Stimulated activated CD8-positive, alpha-beta memory T cell treated with anti-CD3 and anti-CD28 coated beads, Interleukin-12 subunit alpha, Interleukin-12 subunit beta, amount 100 ng/mL, for 4 hours (primary cell): ENCODE results near the gene MAGI2.

ENCODE experiments used
- DNase-seq: peaks from one replicate; pipeline ENCODE4 v3.0.0-alpha.2; 2020; ENCODE audit warnings: low read depth

The MAGI2 gene

DNA sequence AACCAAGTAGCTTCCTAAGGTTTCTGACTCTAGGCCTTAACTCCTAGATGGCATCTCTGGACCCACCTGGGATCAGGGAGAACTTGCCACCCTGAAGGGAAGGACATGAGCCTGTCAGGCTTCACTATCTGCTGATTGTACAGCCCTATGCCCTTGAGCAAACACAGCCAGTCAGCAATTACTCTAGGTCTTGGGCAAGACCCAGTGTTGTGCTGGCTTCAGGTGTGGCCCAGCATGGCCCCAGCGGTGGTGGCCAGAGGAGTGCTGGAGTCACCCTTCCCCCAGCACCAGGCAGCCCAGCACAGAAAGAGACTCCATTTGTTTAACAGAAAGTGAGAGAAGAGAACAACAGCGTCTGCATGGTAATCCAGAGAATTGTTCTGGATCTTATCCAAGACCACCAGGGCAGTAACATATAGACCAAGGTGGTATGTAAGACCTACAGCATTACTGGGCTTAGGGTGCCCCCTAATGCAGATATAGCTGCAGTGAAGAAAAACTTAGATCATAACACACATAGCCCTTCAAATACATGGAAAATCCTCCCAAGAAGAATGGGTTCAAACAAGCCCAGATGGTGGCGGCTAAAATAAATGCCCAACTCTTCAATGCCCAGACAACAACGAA, 207.7 kb downstream of the MAGI2 start:
- DNase-seq, result no peak

DNA sequence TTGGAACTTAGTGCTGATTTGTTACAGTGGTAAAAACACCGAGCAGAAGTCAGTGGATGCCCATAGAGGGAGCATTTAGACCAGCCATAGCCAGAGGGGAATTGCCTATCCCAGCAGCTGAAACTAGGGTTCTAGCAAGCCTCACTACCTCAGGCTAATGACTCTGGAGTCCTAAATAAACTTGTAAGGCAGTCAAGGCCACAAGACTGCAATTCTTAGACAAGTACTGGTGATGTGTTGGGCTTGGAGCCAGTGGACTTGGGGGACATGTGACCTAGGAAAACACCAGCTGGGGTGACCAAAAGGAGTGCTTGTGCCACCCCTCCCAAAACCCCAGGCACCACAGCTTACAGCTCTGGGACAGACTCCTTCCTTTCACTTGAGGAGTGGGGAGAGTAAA, 209.0 kb downstream of the MAGI2 start:
- no peak for DNase-seq

- DNase-seq, result no peak
Measured at GRCh38 chr7:79241288-79242060, 212.0 kb downstream of the MAGI2 start.

DNA sequence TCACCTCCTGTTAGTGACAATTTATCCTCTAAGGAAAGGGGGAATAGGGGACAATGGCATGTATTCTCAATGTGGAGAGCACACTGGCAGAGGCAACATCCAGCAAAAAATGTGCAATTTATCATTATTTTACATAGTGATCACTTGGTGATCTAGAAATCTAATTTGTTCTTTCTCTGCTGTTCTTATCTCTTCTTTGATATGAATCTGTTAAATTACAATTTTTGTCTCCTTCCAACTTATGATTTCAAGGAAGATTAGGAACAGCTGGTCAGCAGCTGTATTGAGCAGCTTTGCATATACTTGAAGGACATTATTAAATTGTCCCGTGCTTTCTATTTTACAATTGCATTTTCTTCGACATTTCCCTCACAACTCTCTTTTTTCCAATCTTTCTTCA, 213.1 kb downstream of the MAGI2 start:
- no peak for DNase-seq

GRCh38 chr7:79236352-79237028, 217.0 kb downstream of the MAGI2 start:
- DNase-seq, result no peak

GRCh38 chr7:79227044-79227443, 226.4 kb downstream of the MAGI2 start:
- no peak for DNase-seq

DNA sequence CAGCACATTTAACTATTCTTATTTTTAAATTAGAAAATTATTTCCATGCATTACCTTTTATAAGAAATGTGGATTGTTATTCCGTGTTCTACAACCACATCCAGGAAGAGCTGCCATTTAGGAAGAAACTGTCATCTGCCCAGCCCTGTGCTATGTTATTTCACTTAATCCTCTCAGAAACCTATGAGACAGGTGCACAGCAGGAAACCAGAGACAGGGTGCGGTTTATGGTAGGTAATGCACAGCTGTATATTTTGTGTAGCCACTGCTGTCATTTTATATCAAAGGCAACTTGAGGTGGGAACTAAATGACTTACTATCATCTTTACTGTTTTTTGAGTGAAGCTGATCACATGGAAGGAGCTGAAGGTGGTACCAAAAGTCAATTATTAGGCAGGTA, 232.3 kb downstream of the MAGI2 start:
- no peak for DNase-seq

DNA sequence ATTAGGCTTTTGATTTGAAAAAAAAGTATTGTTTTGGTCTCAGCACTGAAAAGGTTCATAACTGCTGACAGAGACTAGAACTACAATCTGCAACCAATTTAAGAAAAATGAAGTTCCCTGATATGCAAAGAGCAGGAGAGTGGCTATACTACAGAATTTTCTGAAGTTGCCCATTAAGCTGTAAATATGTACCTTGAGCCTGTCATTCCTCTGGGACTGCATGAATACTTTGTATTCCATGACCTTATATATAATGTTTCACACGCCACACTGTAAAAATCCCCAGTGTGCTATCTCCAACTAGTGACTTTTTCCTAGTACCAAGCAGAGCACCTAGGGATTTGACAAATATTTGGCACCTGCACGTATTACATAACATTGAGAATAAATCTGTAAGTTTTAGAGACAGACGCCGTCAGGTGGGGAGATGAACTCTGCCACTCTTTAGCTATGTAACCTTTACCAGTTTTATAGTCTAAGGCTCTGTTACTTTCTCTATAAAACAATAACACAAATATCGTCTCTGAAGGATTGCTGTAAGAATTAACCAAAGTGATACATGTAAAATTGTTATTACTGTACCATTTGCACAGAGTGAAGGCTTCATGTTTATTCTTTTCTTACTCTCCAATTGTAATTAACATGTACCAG, 235.4 kb downstream of the MAGI2 start:
- DNase-seq, result no peak

DNA sequence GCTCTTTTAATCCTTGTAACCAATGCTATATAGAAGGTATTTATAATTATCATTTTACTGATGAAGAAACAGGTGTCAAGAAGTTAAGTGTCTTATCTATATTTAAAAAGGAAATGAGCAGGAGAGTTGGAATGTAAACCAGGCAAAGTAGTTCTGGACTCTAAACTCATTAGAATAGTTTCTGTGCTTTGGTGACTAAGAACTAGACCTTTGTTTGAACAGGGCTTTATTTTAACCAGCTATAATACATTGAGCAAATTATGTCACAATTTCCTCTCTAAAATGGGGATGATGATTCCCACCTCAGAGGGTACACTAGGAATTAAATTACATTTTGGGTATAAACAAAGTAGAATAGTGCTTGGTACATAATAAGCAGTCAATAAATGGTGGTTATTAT, 236.0 kb downstream of the MAGI2 start:
- no peak for DNase-seq

DNA sequence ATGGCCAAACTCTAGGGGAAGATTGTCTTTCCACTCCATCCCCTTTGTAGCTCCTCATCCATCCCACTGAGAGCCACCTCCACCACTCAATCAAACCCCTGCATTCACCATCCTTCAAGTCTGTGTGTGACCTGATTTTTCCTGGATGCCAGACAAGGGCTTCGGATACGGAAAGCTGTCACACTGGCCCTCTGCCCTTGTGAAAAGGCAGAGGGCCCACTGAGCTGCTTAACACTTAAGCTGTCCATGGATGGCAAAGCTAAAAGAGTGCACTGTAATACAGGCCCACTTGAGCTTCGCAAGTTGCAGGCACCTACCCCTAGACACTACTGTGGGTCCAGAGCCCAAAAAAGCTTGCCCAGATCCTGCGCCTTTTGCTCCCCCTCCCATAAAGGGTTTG, 237.2 kb downstream of the MAGI2 start:
- DNase-seq, result no peak

DNA sequence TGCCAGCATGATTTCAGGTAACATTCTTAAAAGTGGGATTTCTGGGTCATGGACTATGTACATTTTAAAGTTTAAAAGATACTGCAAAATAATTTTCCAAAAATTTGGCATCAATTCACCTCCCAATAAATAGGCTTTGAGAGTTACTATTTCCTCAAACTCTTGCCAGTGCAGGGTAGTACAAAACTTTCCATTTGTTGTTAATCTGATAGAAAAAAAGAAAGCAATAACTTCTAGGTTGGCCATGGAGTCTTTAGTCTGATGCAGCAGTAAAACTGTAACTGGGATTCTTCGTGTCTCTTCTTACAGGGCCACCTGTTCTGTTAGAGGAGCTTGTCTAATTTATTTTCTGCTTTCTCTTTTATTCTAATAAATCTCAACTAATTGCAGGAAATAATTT, 241.1 kb downstream of the MAGI2 start:
- no peak for DNase-seq

DNA sequence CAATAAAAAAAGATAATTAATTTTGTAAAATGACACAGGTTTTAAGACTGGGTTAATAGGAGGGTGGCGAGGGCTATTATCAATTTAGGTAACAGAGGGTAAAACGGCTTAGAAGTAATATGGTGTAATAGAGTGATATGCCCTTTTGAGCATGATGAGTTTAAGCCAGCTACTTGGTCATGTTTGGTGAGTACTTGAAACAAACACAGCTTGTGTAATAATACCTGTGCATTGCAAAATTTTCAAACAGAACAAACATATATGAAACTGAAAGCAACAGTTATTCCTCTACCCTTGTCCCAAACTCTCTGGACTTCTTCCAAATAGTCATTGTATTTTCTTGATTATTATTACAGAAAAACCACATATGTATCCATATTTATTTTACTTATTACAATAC, 241.7 kb downstream of the MAGI2 start:
- DNase-seq, result no peak

- no peak for DNase-seq
Measured at GRCh38 chr7:79199961-79200360, 253.5 kb downstream of the MAGI2 start.

DNA sequence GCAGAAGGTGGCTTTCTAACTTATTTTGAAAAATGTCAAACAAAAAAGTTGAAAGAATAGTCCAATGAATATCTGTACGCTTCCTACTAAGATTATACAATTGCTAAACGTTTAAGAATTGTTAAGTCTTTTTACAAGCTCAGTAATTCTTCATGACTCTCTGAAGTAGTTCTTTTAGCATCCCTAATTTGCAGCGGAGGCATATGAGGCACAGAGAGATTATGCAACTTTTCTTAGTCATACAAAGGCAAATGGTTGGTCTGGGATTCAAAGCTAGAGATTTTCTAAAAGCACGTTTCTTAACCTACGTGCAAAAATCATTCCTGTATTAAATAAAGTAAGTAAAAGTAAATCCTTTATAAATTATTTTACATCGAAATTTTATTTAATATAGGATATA, 254.2 kb downstream of the MAGI2 start:
- no peak for DNase-seq

DNA sequence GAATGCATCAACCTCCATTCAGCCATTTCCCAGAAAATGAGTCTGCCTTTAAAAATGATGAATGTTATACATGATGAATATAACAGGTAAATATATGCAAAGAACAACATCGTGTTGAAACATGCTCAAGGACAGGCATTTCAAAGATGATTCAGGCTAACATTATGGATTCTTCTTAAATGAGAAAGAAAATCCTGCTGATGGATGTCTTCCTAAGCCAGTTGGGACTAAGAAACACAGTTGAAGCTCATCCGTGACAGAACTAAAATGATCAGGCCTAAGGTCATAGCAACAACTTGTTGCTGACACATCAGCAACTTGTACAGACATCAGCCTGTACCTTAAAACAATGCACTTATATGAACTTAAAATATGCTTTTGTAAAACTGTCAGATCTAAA, 267.9 kb downstream of the MAGI2 start:
- DNase-seq, result no peak

DNA sequence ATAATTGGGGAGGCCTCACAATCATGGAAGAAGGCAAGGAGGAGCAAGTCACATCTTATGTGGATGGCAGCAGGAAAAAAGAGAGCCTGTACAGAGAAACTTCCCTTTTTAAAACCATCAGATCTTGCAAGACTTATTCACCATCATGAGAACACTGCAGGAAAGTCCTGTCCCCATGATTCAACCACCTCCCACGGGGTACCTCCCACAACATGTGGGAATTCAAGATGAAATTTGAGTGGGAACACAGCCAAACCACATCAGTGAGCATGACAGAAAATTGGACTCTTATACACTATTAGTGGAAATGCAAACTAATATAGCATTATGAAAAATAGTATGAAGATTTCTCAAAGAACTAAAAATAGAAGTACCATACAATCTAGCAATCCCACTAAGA, 271.2 kb downstream of the MAGI2 start:
- DNase-seq, result no peak

DNA sequence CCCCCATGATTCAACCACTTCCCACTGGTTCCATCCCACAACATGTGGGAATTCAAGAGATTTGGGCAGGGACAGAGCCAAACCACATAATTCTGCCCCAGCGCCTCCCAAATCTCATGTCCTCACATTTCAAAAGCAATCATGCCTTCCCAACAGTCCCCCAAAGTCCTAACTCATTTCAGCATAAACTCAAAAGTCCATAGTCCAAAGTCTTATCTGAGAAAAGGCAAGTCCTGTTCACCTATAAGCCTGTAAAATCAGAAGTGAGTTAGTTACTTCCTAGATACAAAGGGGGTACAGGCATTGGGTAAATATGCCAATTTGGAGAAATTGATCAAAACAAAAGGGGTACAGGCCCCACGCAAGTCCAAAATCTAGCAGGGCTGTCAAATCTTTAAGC, 272.9 kb downstream of the MAGI2 start:
- no peak for DNase-seq

DNA sequence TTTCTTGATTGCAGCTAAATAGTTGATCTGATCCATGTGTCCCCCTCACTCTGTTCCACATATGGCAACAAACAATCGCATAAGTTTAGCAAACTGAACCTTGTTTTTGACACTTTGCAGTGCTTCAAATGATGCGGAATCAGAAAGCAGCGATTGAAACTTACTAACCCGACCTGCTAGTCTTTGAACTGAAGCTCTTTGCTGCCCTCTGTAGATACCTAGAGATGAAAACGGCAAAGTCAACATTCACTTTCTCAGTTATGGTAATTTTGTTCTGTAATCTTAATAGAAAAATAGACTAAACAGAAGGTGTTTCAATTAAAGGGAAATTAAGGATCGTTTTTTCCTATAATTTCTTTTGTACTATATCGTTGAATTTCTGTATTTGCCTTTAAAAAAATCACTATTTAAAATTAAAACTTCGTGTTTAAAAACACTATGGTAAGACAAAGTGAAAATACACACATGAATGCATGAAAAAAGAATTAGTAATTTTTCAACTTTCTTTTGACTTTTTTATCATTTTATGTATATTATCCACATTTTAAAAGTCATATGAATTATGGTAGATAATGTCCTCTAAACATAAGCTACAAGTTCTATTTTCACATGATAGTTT, 276.5 kb downstream of the MAGI2 start:
- no peak for DNase-seq

DNA sequence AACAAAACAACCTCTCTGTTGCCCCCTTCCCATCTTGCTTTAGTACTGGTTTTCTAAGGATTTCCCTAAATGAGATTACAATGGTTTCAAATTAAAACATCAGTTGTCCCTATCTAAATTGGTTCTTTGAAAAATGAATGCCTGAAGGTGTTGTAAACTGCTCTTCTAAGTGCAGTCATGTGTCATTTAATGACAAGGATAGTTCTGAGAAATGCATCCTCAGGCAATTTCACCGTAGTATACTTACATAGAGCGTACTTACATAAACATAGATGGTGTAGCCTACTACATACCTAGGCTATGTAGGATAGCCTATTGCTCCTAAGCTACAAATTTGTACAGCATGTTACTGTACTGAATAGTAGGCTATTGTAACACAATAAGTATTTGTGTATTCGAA, 278.1 kb downstream of the MAGI2 start:
- no peak for DNase-seq

DNA sequence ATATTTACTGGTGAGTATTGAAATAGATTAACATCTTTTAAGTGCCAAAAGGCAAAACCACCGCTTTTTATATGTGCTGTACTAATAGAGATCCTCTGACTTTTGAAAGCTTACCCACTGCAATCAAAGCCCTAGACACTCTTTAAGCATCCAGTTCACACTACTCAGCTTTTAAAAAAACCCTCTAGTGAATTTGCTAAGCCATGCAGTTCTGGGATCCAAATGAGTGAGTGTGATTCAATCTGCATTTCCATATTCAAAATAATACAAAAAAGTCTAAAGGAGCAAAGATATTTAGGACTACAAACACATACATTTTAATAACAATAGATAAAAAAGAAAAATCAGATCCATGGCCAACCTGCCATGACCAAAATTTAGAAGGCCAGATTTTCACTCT, 288.2 kb downstream of the MAGI2 start:
- DNase-seq, result no peak

- no peak for DNase-seq
Measured at GRCh38 chr7:79159040-79159664, 294.3 kb downstream of the MAGI2 start.

DNA sequence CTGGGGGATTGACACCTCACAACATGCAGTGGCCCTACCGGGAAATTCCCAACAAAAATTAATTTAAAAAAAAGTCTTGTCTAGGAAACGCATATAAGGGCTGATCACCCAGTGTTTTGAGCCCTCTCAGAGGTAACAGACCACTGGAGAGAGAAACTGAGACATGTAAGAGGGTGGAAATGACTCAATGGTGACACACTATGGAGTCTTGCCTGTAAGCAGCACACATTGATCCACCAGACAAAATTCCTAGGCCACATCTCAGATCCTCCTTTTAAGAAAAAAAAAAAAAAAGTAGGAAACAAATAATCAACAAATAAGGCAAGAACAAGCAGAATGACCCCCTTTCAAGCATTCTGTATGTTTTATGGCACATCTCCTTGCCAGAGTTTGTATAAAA, 296.2 kb downstream of the MAGI2 start:
- DNase-seq, result no peak
